ENCODE measurements around the gene TSPAN8. TPM values are rescaled to one million over a fixed set of nuclear protein-coding genes. Genes with fewer than 3 reads are reported as not detected.

The TSPAN8 gene
- total RNA-seq (ENCODE audit: low replicate concordance), result 27.3 and 33.7 TPM in 2 replicates
- long read RNA-seq, transcript TSPAN8-203 (8 exons, 1,168 nt), result major isoform, 112 of 138 reads
- long read RNA-seq, transcript TSPAN8-201 (9 exons, 1,227 nt), result minor isoform, 23 of 138 reads
- long read RNA-seq, partial matches to known transcripts, result 0 of 138 reads
- long read RNA-seq, other reads (novel, unspliced or antisense), result 3 of 138 reads

GRCh38 chr12:71157601-71158233, at the start of gene TSPAN8:
Gene TSPAN8 (minus strand): TSS chr12:71157999. CDS start chr12:71157678, 321 bp downstream.
- DNase-seq (ENCODE audit: extremely low spot score, unreplicated experiment), result no peak
- Mint-ChIP-seq H3K4me3 (no peak within 1 kb of the TSS), H3K9me3 (no peaks in the 10 kb centered on the region), H3K27ac (peak within 1 kb of the TSS; percentile 4), H3K36me3 (no peaks in the 10 kb centered on the region), H3K27me3 (no peaks in the 10 kb centered on the region), H3K4me1 (ENCODE audit: unreplicated experiment) (peaks cover 7% of the 10 kb centered on the region)
- TF ChIP-seq, protein P1, sequence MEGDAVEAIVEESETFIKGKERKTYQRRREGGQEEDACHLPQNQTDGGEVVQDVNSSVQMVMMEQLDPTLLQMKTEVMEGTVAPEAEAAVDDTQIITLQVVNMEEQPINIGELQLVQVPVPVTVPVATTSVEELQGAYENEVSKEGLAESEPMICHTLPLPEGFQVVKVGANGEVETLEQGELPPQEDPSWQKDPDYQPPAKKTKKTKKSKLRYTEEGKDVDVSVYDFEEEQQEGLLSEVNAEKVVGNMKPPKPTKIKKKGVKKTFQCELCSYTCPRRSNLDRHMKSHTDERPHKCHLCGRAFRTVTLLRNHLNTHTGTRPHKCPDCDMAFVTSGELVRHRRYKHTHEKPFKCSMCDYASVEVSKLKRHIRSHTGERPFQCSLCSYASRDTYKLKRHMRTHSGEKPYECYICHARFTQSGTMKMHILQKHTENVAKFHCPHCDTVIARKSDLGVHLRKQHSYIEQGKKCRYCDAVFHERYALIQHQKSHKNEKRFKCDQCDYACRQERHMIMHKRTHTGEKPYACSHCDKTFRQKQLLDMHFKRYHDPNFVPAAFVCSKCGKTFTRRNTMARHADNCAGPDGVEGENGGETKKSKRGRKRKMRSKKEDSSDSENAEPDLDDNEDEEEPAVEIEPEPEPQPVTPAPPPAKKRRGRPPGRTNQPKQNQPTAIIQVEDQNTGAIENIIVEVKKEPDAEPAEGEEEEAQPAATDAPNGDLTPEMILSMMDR (conservative IDR thresholded peaks at IDR 0.05), result no peak

DNA sequence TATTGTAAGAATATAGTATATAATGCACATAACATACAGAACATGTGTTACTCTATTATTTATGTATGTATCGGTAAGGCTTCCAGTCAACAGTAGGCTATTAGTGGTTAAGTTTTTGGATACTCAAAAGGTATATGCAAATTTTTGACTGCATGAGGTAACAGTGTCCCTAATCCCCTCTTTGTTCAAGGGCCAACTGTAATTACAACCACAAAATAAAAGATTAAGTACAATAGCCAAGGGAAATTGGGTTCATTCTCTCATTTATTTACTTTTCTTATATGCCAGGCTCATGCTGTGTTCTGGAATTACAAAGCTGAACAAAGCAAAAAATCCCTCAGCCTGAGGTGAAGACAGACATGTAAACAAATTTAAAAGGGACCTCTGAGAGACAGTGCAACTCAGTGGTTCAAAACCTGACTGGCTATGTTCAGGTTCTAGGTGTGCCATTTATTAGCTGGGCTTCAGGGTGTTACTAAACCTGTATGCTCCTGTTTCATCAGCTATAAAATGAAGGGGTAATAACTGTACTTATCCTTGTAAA, 43.4 kb upstream of the TSPAN8 start:
- DNase-seq (ENCODE audit: extremely low spot score, unreplicated experiment), result no peak
- Mint-ChIP-seq H3K4me1 (ENCODE audit: unreplicated experiment) (no peaks in the 10 kb centered on the region), H3K27me3 (no peaks in the 10 kb centered on the region), H3K36me3 (no peaks in the 10 kb centered on the region), H3K4me3 (no peak overlapping the region), H3K27ac (no peak overlapping the region), H3K9me3 (peaks cover 4% of the 10 kb centered on the region)
- TF ChIP-seq, protein P1 (conservative IDR thresholded peaks at IDR 0.05), result no peak

DNA sequence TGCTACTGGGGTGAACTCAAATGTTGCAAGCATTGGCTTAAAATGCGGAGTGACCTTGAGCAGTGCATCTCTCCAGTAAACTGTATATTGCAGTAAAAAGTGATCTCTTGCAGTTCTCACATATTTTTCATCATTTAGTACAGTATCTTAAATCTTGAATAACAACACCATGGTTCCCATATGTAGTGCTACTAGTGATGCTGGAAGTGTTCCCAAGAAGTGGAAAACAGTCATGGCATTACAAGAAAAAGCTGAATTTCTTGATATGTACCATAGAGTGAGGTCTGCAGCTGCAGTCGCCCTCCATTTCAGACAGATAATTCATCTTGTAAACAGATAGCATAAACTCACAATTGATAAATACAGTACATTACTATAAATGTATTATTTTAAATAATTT, 42.9 kb upstream of the TSPAN8 start:
- Mint-ChIP-seq H3K27ac (no peak overlapping the region), H3K4me1 (ENCODE audit: unreplicated experiment) (peaks cover under 1% of the 10 kb centered on the region), H3K36me3 (no peaks in the 10 kb centered on the region)

GRCh38 chr12:71197460-71197859, 39.7 kb upstream of the TSPAN8 start:
- no peak overlapping the region for H3K4me3 Mint-ChIP-seq
- no peak overlapping the region for H3K27ac Mint-ChIP-seq
- no peak for DNase-seq (ENCODE audit: extremely low spot score, unreplicated experiment)
- H3K4me1 Mint-ChIP-seq (ENCODE audit: unreplicated experiment), result peaks cover 6% of the 10 kb centered on the region
- TF ChIP-seq, protein P1 (conservative IDR thresholded peaks at IDR 0.05), result no peak
- H3K36me3 Mint-ChIP-seq, result no peaks in the 10 kb centered on the region
- no peaks in the 10 kb centered on the region for H3K27me3 Mint-ChIP-seq
- H3K9me3 Mint-ChIP-seq, result peaks cover 5% of the 10 kb centered on the region

More for the DNA sequence above, 42.9 kb upstream of the TSPAN8 start:
- no peak for DNase-seq (ENCODE audit: extremely low spot score, unreplicated experiment)
- Mint-ChIP-seq H3K4me3 (no peak overlapping the region), H3K9me3 (peaks cover 4% of the 10 kb centered on the region), H3K27me3 (no peaks in the 10 kb centered on the region)
- TF ChIP-seq, protein P1 (conservative IDR thresholded peaks at IDR 0.05), result no peak

GRCh38 chr12:71195338-71195896, 37.6 kb upstream of the TSPAN8 start:
- peak overlapping the region; percentile 92 for H3K27ac Mint-ChIP-seq
- no peaks in the 10 kb centered on the region for H3K27me3 Mint-ChIP-seq
- TF ChIP-seq, protein P1 (conservative IDR thresholded peaks at IDR 0.05), result no peak
- peak overlapping the region; percentile 82 for H3K4me3 Mint-ChIP-seq
- H3K36me3 Mint-ChIP-seq, result no peaks in the 10 kb centered on the region
- DNase-seq (ENCODE audit: extremely low spot score, unreplicated experiment), result no peak
- H3K9me3 Mint-ChIP-seq, result peaks cover 5% of the 10 kb centered on the region
- peaks cover 6% of the 10 kb centered on the region for H3K4me1 Mint-ChIP-seq (ENCODE audit: unreplicated experiment)
